Loucy (cell line): ENCODE measurements around the gene USP2.

Experiments
- CTCF ChIP-seq: fragments of 200-600 bp; sonication (generic); conservative IDR thresholded peaks from 2 replicates; pipeline ENCODE4 v1.5.1; 2014; ENCODE audit warnings: mild to moderate bottlenecking, antibody characterized with exemption, low read length
- EZH2phosphoT487 ChIP-seq: fragments of 200-600 bp; IDR thresholded peaks from 2 replicates; pipeline ENCODE4 v1.6.1; 2018; ENCODE audit warnings: antibody characterized with exemption, mild to moderate bottlenecking, moderate library complexity, borderline replicate concordance

GRCh38 chr11:119391275-119391674 is 9.8 kb upstream of the USP2 start:
- TF ChIP-seq CTCF (no peak), EZH2phosphoT487 (no peak)
